Measurements from ENCODE around the gene SLC26A9.

The SLC26A9 gene

DNA sequence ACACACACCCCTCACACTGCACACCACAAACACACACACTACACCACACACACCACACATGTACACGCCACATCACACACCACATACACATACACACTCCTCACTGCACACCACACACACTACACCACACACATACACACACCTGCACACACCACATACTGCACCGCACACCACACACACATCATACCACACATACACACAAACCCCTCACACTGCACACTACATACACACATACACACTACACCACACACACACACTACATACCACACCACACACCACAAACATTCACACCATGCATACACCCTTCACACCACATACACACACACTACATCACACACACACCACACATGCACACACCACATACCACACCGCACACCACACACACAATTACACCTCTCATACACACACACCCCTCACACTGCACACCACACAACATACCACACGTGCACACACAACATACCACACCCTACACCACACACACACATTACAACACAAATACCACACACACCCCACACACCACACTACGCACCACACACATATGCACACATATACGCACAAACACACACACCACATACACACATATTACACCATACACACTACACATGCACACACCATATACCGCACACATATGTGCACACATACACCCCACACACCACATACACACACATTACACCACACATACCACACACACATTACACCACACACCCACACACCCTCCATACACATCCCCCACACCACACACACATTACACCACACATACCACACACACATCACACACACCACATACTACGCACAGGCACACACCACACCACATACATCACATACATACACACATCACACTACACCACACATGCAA lies 30.3 kb upstream of the SLC26A9 start:
- no peak for DNase-seq

DNA sequence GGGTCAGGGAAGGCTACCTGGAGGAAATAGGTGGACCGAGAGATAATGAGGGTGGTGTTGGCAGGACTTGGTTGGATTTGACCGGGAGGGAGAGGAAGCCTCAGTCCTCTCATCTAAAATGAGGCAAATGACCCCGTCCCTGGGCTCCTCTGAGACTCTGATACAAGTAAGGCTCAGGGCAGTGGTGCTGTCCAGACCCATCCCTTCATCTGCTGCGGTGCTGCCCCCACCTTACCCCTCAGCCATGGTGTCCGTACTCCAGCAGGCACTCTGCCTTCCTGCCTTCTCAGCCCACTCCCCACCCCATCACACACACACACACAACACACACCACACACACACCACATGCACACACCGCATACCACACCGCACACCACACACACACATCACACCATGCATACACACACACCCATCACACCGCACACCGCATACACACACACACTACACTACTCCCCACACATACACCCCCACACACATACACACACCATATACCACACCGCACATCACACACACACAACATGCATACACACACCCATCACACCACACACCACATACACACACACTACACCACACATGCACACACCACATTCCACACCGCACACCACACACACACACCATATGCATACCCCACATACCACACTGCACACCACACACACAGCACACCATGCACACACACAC lies 29.4 kb upstream of the SLC26A9 start:
- DNase-seq = no peak

DNA sequence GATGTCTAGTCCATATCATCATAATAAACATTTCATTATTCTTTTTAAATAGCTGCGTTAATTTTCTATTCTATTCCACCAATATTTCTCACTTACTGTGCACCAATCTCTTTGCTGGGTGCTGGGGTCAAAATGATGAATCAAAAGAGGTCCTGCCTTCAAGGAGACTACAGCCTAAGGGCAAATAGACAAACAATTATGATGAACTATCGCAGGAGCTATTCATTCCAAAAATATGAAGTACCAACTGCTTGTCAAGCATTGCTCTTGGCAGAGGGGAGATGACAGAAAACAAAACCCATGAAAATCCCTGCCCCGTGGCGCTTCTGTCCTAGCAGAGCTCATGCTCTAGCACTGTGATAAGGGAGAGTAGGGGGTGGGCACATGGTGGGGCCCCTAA lies 28.8 kb upstream of the SLC26A9 start:
- no peak for DNase-seq

DNA sequence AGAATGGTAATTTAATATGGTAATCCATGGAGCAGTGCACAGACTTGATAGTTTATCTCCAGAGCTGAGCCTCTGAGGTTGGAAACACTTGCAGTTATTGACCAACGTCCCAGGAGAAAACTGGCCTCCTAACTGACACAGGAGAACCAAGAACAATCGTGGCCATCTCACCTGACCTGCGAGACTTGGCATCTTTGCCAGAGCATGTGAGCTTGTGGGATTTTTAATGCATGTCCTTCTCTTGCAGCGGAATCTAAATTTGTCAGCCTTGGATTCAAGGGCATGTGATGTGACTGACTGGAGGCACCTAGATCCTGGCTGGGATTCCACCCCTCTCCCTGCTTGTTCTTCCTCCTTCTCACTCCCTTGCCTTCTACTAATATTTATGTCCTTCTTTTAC lies 27.8 kb upstream of the SLC26A9 start:
- no peak for DNase-seq

DNA sequence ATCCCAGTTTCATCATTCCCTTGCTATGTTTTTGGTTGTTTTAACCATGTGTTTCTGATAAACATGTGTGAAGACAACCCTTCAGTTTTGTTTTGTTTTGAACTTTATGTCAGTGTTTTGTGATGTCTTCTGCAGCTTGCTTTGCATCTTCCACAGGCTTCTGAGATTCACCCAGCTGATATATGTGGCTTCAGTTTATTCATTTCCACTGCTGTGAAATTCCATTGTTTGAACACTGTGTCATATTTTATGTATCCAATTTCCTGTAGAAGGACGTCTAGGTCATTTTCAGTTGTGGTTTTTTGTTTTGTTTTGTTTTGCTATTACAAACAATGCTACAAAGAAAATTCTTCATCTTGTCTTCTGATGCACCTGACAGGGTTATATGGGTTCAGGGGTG lies 27.2 kb upstream of the SLC26A9 start:
- no peak for DNase-seq

DNA sequence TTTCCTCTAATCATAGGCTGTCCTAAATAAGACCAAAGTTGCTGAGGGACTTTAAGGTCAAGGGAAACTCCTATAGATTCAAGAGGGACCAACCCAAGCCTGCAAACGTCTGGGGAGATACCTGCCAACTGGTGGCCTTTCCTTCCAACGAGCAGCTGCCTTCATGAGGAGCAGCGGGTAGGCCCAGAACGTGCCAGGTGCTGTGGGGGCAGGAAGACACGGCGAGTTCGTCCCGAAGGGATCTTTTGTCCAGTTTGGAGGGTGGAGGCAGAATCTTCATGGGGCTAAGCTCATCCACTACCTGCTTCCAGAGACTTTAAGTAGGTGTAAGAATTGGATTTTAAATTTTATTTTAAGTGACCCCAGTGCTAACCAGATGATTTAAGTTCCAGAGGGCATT lies 26.0 kb upstream of the SLC26A9 start:
- DNase-seq = no peak

DNA sequence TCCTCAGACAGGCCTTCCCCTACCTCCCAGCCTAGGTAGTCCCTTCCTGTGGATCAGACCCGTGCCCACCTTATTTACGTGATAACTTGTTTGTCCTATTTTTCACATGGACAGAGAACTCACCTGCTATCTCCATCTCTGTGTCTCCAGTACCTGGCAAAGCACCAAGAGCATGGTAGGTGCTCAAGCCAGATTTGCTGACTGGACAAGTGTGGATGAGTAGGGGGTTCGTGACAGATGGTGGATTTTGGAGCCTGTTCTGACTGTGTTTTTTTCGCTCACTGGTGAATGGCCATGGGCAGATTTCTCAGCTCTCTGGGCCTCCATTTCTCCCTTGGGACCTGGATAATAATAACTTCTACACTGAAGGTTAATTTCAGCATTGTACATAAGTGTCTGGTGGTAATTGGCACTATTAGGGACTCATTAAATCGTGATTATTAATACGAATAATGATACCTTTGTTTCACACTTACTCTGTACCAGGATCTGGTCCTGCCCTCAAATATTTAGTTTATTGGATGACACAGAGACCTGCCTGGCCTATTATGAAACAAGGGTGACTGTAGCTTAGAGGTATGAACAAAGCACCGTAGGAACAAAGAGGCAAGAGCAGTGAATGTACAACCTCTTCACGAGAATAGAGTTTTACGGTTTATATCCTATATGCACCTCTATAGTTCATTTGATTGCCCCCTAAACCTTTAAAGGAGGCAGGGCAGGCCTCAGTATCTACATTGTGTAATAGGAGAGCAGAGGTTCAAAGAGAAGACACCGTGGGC lies 24.5 kb upstream of the SLC26A9 start:
- no peak for DNase-seq

DNA sequence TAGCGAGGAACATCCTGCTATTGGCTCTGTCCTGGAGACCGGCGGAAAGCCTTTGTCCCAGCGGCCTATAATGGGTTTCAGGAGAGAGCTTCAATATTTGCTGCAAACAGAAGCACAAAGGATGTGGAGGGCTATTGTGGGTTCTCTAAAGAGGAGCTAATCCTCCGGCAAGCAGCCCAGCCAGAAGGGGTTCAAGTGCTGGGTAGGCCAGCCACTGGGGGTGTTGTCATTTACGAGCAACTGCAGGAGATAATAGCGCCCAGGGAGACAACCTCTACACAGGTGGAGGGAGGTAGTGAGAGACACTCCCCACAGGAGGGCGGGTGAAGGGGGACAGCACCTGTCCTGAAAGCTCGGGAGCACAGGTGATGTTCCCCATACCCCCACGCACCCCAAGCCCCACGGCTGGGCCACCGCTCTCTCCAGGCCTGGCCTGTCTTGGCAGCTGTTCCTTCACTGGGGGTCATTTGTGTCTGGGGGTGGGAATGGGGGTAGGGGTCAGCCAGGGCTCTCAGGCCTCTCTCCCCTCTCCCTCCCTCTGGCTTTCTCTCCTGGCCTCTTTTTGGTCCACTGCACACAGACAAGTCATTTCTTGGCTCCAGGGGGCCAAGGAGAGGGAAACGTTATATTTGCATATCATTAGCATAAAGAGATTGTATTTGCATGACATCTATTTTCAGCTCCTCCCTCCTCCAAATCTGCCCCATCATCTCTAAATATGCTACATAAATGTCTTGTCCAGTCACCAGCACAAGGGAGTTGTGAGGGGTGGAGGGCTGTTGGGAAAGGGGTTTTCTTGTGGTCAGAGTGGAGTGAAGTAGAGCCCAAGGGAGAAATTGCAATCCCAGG lies 22.0 kb upstream of the SLC26A9 start:
- DNase-seq = no peak

DNA sequence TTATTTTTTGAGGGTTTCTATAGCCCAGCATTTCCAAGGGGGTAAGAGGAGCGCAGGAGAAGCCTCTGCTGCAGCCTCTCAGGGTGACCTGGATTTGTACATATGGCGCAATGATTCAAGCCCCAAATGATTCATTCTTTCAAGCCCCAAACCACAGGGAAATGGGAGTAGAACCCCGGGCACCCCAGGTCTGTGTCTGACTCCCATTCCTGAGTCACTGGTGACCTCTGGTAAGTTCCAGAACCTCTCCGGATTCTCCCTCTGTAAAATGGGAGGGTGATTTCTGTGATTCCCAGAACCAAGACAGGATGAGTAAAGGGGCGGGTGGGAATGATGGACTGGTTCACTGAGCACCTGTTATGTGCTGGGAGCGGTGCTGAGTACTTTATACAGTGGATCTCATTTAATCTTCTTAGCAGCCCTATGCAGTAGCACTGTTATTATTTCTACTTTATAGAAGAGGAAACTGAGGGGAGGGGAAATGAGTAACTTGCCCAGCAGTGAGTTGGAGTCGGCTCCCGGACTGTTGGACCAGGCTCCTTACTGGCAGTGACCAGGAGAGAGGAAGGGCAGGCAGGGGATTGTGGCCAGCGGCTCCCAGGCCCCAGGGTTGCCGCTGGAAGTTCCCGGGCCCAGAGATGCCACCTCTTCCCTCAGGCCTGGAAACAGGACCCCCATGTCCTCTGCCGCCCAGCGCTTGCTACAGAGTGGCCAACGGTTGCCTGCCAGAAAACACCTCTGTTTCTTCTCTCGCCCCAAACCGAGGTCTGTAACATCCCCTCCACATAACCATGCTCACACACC lies 20.3 kb upstream of the SLC26A9 start:
- DNase-seq = no peak

DNA sequence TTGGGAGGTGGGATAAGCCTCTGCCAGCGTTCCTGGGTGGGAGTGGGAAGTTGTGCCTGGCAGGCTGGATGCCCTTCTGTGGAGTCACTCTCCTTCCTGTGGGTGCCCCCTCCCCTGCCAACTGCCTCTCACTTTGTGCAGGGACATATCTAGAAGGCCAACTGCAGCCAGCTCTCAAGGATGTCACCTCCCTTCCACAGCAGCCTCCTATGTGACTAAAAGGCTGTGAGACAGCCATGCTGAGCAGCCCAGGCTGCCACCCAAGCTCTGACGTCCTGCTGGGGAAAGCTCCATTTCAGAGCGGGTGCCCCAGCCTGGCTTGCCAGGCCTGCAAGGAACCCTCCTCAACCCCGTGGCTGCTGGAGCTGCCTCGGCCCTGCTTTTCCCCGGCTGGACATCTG lies 19.6 kb upstream of the SLC26A9 start:
- DNase-seq = no peak

DNA sequence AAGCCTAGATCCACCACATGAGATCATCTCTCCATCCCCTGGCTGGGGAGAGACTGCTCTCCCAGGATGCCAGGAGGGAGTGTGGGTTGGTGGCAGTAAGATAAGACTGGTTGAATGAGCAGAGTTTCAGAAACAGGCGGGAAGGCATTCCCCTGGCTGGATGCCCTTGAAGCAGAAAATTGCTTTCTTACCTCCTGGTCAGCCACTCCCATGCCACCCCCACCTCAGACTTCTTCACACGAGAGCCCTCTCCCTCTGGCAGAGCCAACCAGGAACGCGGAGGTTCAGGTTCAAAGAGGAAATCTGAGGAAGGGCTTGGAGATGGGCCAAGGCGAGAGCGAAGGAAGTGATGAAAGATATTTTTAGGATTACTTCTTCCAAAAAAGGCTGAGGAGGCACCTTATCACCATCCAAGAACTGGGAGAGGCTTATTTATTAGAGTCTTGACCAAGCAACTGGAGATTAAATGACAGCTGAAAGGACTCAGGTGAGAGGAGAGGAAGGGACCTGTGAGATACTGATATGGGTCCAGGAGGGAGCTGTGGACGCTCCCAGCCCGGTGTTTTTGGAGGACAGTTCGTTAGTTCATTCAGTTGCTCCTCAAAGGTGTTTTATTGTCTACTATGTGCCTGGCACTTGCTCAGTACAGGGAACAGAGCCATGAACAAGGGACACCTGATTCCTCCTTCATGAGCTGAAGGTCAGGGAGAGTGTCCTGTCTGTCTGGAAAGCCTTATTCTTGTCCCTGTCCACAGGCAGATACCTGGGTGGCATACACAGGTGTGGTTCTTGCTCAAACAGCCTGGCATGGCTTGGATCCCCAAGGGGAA lies 18.9 kb upstream of the SLC26A9 start:
- DNase-seq = no peak

DNA sequence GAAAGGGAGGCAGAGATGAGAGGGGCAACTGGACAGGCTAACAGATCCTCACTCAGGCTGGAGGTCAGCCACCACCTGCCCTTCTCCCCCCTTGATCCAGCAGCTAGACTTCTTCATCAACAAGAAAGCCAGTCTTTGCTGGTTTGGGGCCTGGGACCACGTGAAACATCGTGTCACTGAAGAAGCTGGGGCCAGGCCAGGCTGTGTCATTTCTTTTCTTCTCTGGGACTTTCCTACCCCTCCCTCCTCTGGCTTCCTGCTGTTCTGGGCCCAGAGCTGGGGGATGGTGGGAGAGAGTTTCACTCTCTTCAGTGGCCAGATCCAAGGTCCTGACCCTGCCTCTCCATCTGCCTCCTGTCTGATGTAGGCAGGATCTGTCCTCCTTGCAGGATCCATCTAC lies 18.1 kb upstream of the SLC26A9 start:
- DNase-seq = peak; percentile 16

DNA sequence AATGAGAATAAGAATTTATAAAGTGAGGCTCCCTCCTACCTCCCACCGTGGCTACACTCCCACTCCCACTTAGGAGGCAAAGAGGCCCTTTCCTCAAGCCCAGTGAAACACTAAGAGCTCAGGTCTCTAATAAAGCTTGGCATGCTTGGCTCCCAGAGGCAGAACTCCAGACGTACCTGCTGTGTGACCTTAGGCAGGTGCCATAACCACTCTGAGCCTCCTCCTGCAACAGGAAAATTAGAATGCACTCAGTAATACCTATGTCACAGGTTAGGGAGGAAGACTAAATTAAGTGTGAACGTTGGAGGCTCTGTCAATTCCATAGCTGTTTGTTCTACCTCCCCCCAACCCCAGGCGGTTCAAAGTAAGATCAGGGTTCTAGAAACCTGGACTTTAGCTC lies 16.5 kb upstream of the SLC26A9 start:
- DNase-seq = no peak

DNA sequence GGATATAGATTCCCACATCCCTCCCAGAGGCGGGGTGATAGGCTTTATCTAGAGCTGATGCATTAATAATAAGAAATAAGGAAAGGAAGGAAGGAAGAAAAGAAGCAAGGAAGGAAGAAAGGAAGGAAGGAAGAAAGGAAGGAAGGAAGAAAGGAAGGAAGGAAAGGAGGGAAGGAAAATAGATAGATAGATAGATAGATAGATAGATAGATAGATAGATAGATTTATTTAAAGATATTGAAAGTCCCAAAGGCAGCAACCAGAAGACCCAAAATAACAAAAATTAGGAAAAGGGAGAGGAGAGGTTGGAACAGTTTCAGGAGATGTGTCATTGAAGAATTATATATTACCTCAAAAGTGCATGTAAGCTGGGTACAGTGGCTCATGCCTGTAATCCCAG lies 12.2 kb upstream of the SLC26A9 start:
- DNase-seq = no peak

DNA sequence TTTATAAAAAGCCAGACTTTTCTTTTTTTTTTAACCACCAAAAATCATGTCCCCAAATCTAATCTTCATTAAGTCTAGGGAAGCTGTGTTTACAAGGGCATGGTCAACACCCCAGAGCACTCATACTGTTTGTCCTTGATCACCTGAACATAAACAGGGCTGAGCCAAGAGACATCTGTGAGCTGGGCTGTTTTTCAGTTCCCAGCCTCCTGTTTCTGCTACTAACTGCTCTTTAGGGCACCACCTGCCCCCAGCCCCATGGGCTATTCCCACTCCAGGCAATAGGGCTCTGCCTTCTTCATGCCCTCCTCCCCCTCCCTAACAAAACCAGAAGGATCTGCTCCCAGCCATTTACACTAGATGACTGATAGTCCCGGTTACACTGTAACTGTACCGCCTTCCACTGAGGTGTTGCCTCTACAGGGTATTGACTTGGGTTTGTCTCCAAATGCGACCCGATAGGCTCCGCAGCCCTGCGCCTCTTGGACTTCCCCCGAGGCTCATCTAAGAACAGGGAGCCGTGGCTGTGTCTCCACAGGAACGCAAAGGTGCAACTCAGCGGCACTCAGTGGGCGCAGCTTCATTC lies 11.7 kb upstream of the SLC26A9 start:
- DNase-seq = no peak

DNA sequence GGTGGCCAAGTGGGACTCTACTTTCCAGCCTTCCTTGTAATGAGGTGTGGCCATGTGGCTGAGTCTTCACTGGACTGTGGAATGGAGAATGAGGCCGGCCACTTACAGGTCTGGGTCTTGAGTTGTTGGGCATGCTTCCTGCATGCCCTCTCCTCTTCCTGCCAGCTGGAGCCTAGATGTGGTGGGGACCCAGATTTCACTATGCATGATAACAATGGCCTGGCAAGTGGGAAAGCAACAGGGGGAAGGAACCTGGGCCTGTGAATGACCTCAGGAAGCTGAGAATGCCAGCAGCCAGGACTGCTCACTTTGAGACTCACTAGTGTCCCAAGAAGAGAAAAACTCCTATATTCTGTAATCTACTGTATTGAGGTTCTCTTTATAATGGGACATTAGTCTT lies 8.5 kb upstream of the SLC26A9 start:
- no peak for DNase-seq

DNA sequence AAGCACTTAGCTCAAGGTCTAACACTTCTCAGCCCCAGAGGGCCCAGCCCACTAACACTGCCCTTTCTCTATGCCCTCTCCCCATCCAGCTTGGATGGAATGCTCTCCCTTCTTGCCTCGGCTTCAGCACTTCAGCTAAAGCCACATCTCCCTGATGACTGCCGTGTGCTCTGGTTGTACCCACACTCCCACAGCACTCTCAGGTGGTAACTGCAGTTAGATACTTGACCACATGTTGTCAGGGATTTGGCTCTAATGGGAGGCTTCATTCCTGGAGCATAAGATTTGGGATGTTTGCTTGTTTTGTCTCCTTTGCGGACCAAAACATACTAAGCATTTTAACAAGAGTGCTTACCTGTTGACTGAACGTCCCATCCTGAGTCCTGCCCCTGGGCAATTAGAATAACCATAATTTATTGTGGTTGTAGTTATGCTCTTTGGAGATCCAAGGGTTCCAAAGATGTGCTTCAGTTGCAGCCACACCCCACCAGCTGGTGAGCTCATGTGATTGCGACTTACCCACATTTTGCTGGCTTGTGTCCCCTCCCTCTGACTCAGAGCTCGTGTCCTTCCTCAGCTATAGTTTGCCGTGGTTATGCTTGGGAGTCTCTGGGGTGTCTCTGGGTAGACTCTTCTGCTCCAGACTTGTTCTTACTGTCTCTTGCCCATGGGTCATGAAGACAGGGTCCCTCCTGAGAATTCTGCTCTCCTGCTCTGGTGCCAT lies 7.7 kb upstream of the SLC26A9 start:
- no peak for DNase-seq

DNA sequence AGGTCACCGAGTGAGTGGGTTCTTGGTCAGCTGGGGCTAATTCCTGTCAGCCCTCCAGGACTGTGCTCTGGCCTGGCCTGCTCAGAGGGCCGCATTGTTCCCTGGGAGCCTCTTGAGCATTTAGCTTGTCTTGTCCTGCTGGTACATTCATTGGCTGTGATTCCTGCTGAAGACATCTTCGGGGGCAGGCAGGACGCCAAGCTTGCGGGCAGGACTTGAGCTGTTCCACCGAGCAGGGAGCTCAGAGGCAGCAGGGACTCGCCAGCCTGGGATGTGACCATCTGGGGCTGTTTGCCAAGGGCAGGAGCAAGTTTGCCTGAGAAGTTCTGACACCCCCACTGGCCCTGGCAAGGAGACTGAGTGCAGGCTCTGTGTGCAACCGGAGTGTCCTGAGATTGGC lies 7.0 kb upstream of the SLC26A9 start:
- DNase-seq = no peak

DNA sequence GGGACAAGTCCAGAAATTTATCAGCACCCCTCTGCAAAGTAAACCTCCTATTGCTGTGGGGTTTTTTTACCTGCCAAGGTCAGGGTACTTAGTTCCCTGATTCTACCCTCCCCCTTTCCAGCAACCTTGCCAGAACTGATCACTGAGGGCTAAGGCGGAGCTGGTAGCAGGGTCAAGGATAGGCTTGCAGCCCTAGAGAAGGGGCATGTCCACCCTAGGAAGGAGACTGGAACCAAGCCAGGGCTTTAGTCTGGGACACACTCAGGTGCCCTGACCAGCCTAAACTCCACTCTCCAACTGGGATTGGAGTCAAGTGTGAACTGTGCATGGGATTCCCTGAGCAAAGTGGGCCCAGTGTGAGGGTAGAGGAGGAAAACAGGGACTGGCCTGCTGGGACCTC lies 6.5 kb upstream of the SLC26A9 start:
- DNase-seq = no peak

DNA sequence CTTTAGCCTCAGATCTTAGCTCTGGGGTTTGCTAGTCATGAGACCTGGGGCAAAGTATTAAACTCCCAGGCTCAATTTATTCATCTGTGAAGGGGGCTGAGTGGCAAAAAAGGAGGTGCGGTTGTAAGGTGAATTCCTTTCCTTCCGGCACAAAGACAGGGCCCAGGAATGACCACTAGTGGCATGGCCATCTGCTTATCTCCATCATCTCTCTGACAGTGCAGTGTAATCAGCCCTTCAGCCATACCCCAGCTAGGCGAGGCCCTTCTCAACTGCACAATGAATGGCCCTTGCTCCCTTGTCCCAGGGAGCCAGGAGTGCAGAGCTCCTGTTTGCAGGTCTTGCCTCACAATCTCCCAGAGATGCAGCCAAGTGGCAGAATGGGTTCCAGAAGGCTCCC lies 5.6 kb upstream of the SLC26A9 start:
- DNase-seq = no peak
